NCI-H1694 (cell line): ENCODE data around the gene ZNF319.

Experiments used
- DNase-seq: peaks from one replicate; lab custom pipeline; 2025; lab: John Stamatoyannopoulos, UW

Gene ZNF319

GRCh38 chr16:57977418-57978069 is 22.9 kb downstream of the ZNF319 start:
- no peak for DNase-seq

GRCh38 chr16:57976331-57976796 is 24.1 kb downstream of the ZNF319 start:
- DNase-seq = no peak

- DNase-seq = no peak
These were observed 28.2 kb downstream of the ZNF319 start for GRCh38 chr16:57972306-57972705.

- DNase-seq = no peak
These were observed 28.6 kb downstream of the ZNF319 start for GRCh38 chr16:57971848-57972247.

- DNase-seq = no peak
These were observed 29.5 kb downstream of the ZNF319 start, which contains the start of gene CNGB1 for GRCh38 chr16:57970970-57971369. CNGB1 (minus strand) TSS chr16:57971128; CDS start chr16:57967286, 3,842 bp downstream.

GRCh38 chr16:57970319-57970718 is 30.2 kb downstream of the ZNF319 start:
- no peak for DNase-seq

GRCh38 chr16:57969451-57970123 is 30.9 kb downstream of the ZNF319 start:
- DNase-seq = no peak

- DNase-seq = no peak
These were observed 32.6 kb downstream of the ZNF319 start for GRCh38 chr16:57967916-57968315.

- no peak for DNase-seq
These were observed 33.5 kb downstream of the ZNF319 start for GRCh38 chr16:57966986-57967385.

GRCh38 chr16:57966204-57966771 is 34.2 kb downstream of the ZNF319 start:
- no peak for DNase-seq

- no peak for DNase-seq
These were observed 36.2 kb downstream of the ZNF319 start for GRCh38 chr16:57964157-57964700.

GRCh38 chr16:57962756-57963155 is 37.7 kb downstream of the ZNF319 start:
- DNase-seq = no peak

GRCh38 chr16:57962046-57962445 is 38.4 kb downstream of the ZNF319 start:
- no peak for DNase-seq

- DNase-seq = no peak
These were observed 38.9 kb downstream of the ZNF319 start for GRCh38 chr16:57961538-57961937.

GRCh38 chr16:57960826-57961472 is 39.5 kb downstream of the ZNF319 start:
- no peak for DNase-seq

- no peak for DNase-seq
These were observed 40.2 kb downstream of the ZNF319 start for GRCh38 chr16:57960310-57960709.

- DNase-seq = no peak
These were observed 40.7 kb downstream of the ZNF319 start for GRCh38 chr16:57959804-57960203.

- no peak for DNase-seq
These were observed 41.4 kb downstream of the ZNF319 start for GRCh38 chr16:57959121-57959520.

- DNase-seq = no peak
These were observed 41.9 kb downstream of the ZNF319 start for GRCh38 chr16:57958544-57958943.

- no peak for DNase-seq
These were observed 42.6 kb downstream of the ZNF319 start for GRCh38 chr16:57957673-57958392.

GRCh38 chr16:57956924-57957672 is 43.4 kb downstream of the ZNF319 start:
- no peak for DNase-seq
